PFSK-1 (cell line): ENCODE results near the gene EMSY.

Experiments used
- FOXP2 ChIP-seq: optimal IDR thresholded peaks from 2 replicates; pipeline ENCODE3; 2011; ENCODE audit warnings: borderline replicate concordance, control low read depth, inconsistent platforms; ENCODE audit not compliant: insufficient read depth; ENCODE audit errors: extremely low read length, extremely low read depth
- POLR2AphosphoS5 ChIP-seq: IDR thresholded peaks from 2 replicates; pipeline ENCODE4 v1.6.1; 2012; ENCODE audit warnings: low read depth, mild to moderate bottlenecking, control low read depth, low read length, moderate library complexity
- SIN3A ChIP-seq: IDR thresholded peaks from 2 replicates; pipeline ENCODE4 v1.6.1; 2012; ENCODE audit warnings: mild to moderate bottlenecking, low read length, moderate library complexity, borderline replicate concordance; ENCODE audit not compliant: insufficient read depth
- TAF1 ChIP-seq: IDR thresholded peaks from 2 replicates; pipeline ENCODE4 v1.6.1; 2012; ENCODE audit warnings: low read length, control low read depth, borderline replicate concordance; ENCODE audit not compliant: insufficient read depth
- TF ChIP-seq, protein P1 (sequence below), 2 experiments: IDR thresholded peaks; 2 replicates each; pipeline versions ENCODE4 v1.6.1 to v1.8.0; 2011 to 2012; ENCODE audit warnings: low read depth in 2 of 2, low read length in 2 of 2, control low read depth in 1 of 2, inconsistent platforms in 1 of 2, mild to moderate bottlenecking in 1 of 2, moderate library complexity in 1 of 2; ENCODE audit not compliant: insufficient read depth in 1 of 2

Gene EMSY

DNA sequence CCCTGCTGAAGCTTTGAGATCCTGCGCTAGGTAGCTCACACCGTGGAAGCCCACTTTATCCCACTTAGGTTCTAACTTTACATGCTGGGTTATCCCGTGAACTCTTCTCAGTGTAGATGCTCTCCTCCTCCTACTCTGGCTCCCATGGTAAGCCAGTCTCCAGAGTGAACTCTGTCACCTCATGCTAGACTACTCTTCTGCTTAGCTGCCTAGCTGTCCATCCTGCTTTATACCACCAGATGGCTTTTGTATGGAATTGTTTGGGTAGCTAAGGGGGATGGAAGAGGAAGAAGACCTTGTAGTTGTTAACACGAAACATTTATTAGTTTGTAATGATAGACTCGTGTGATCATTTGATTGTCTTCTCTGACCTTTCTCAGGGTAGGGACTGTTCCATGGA lies 46.8 kb downstream of the EMSY start:
- TF ChIP-seq SIN3A (no peak), POLR2AphosphoS5 (no peak), FOXP2 (no peak), TAF1 (no peak)
- TF ChIP-seq, protein P1, sequence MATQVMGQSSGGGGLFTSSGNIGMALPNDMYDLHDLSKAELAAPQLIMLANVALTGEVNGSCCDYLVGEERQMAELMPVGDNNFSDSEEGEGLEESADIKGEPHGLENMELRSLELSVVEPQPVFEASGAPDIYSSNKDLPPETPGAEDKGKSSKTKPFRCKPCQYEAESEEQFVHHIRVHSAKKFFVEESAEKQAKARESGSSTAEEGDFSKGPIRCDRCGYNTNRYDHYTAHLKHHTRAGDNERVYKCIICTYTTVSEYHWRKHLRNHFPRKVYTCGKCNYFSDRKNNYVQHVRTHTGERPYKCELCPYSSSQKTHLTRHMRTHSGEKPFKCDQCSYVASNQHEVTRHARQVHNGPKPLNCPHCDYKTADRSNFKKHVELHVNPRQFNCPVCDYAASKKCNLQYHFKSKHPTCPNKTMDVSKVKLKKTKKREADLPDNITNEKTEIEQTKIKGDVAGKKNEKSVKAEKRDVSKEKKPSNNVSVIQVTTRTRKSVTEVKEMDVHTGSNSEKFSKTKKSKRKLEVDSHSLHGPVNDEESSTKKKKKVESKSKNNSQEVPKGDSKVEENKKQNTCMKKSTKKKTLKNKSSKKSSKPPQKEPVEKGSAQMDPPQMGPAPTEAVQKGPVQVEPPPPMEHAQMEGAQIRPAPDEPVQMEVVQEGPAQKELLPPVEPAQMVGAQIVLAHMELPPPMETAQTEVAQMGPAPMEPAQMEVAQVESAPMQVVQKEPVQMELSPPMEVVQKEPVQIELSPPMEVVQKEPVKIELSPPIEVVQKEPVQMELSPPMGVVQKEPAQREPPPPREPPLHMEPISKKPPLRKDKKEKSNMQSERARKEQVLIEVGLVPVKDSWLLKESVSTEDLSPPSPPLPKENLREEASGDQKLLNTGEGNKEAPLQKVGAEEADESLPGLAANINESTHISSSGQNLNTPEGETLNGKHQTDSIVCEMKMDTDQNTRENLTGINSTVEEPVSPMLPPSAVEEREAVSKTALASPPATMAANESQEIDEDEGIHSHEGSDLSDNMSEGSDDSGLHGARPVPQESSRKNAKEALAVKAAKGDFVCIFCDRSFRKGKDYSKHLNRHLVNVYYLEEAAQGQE (IDR thresholded peaks at IDR 0.05; ENCODE audit: insufficient read depth in 1 of 2, low read depth in 2 of 2, low read length in 2 of 2) = no peak

DNA sequence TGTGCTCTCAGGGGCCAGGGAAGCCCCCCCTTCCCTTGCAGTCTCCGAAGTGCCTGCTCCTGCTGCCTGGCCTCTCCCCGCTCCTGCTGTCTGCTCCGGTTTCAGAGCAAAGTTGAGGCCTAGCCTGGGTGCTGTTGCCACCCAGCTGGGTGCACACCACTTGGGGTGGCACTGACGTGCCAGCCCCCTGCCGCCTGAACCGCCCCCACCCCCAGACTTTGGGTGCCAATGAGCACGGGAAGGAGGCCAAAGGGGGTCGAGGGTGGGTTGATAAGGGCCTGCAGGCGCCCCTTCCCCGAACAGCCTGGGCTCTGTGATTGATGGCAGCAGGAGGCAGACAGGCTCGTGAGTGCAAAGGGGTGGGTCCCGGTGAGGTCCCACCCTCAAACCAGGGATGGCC lies 48.2 kb downstream of the EMSY start:
- TF ChIP-seq, protein P1 (IDR thresholded peaks at IDR 0.05; ENCODE audit: insufficient read depth in 1 of 2, low read depth in 2 of 2, low read length in 2 of 2) = no peak
- no peak for TF ChIP-seq SIN3A

DNA sequence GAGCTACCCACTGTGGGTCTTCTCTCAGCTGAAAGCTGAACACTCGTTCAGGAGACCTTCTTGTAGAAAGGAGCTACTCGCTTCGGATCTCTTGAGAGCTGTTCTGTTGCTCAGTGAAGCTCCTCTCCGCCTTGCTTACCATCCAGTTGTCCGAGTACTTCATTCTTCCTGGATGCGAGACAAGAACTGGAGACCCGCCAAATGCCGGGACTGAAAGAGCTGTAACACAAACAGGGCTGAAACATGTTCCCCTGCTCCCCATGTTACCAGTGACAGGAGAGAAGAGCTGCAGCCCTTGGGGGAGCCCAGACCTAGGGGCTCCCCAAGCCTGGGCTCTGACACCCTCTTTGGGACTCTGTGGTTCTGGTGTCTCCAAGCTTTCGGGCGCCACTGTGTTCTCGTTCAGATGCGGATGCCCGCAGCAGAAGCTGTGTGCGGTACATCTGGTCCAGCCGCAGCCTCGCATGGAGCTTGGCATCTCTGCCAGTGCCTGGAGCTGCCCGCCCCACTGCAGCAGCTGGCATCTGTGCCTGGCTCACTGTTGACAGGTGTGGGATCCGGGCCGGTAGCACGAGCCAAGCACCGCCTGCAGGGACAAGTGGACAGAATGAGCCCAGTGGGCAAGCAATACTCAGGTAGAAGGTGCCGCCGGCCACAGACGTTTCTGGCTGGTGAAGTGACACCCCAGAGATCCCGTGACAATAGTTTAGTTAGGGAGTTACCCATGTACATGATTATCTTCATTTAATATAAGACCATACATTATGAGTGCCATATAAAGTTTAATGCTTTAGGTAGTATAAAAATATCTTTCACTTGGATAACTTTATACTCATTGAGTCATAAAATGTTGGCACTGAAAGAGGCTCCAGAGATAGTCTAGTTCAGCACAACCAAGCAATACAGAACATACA lies 49.1 kb downstream of the EMSY start:
- TF ChIP-seq SIN3A = no peak
- TF ChIP-seq, protein P1 (IDR thresholded peaks at IDR 0.05; ENCODE audit: insufficient read depth in 1 of 2, low read depth in 2 of 2, low read length in 2 of 2) = no peak

DNA sequence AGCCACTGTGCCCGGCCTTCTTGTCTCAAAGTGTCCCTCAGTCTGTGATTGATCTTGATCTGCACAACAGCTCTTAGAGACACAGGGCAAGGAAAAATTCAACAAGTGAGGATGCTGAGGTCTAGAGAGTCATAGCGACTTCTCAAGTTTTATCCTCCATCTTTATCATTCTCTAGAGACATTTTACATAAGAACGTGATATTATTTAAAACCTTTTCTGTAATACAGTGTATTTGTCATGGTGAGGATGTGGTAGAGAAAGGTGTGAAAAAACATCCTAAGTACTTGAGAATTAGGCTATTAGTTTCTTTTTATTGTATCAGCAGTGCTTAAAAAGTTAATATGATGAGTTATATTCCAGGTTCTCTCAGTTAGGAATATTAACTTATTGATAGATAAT lies 50.2 kb downstream of the EMSY start:
- TF ChIP-seq SIN3A (no peak), POLR2AphosphoS5 (no peak), TAF1 (no peak), FOXP2 (no peak)
- TF ChIP-seq, protein P1 (IDR thresholded peaks at IDR 0.05; ENCODE audit: insufficient read depth in 1 of 2, low read depth in 2 of 2, low read length in 2 of 2) = no peak

DNA sequence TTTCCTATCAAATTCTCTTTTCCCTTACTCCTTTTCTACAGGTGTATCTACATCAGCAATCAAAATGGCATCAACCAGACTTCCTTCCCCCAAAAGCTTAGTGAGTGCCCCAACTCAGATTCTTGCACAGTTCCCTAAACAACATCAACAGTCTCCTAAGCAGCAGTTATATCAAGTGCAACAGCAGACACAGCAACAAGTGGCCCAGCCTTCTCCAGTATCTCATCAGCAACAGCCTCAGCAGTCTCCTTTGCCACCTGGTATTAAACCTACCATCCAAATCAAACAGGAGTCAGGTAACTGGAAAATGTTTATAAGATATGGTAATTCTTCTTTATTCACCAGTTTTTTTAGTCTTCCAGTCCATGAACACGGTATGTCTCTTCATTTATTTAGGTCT lies 51.4 kb downstream of the EMSY start:
- TF ChIP-seq, protein P1 (IDR thresholded peaks at IDR 0.05; ENCODE audit: insufficient read depth in 1 of 2, low read depth in 2 of 2, low read length in 2 of 2) = no peak
